GM19240 (cell line): Measurements from ENCODE around the gene TMEM74B.
"Not testable (repeated sequence)": the region's sequence is repeated elsewhere in the genome, so short reads cannot be mapped to it uniquely, and the experiment has no call there.

Experiments used
- DNase-seq: peaks from one replicate; pipeline ENCODE4 v3.0.0; 2011; ENCODE audit warnings: low spot score; ENCODE audit not compliant: insufficient read length

Gene TMEM74B

DNA sequence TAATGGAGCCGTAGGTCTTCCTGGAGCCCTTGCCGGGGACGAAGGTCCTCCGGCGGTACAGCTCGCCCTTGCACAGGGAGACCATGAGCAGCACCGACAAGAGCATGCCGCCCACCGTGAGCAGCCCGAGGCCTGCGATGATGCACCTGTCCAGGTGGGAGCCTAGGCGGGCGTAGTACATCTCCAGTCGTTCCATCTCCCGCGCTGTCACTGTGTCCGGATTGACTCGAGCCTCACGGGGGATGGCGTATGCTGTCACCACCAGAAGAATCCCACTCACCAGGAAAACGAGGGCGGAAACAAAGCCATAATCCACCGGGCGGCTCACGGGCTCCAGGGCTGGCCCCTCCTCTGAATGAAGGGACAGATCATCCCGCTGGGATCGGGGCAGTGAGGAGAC lies 3.8 kb downstream of the TMEM74B start:
- no peak for DNase-seq

- no peak for DNase-seq
Observed at GRCh38 chr20:1178623-1179022, 6.2 kb downstream of the TMEM74B start.

DNA sequence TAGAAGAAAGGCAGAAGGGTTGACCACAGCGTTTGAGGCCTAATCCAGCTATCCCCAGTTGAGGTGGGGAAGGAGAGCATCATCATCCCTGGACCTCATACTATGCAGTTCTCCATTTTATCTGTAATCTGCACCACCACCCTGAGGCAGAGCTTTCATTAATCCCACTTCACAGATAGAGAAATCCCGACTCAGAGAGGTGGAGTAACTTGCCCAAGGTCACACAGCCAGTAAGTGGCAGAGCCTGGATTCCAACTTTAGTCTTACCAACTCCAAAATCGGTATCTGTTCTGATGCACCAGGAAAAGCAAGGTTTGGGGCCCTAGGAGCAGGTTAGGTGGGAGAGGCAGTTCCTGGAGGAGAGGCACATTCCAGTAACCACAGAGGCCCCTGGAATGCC lies 6.7 kb downstream of the TMEM74B start:
- DNase-seq: no peak

- no peak for DNase-seq
Observed at GRCh38 chr20:1177680-1178079, 7.1 kb downstream of the TMEM74B start.

DNA sequence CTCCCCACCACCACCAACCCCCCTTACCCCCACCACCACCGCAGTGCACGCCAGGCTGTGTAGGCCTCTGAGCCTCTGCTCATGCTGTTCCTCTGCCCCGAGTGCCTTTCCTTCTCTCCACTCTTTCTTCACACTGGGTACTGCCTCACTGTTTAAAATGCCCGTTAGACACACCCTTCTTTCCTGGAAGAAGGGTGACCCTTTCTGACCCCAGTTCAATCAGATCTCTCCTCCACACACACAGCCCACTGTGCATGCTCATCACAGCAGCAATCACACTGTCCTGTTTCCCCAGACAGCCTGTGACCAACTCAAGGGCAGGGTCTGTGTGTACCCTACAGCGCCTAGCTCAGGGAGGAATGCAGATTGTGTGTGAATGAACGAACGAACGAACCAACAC lies 10.0 kb downstream of the TMEM74B start:
- DNase-seq: no peak

GRCh38 chr20:1173698-1174097 lies 11.1 kb downstream of the TMEM74B start:
- DNase-seq: no peak

GRCh38 chr20:1171461-1172093 lies 13.2 kb downstream of the TMEM74B start:
- DNase-seq: no peak

DNA sequence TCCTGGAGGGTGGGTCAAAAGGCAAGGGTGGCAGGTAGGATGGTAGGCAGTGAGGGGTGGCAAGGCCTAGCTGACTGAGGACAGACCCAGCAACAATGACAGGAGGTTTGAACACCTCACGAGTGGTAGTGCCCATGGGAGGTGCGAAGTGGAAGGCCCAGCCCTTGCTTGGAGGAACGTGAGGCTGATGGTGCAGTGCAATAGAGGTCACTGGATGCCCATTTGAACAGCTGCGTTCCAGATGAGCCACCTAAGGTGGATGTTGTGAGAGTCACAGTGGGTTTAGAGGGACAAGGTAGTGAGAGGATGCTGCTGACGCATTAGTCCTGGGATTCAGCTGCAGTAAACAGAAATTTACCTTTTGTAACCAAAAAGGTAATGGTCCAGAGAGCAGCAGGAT lies 15.6 kb downstream of the TMEM74B start:
- no peak for DNase-seq

DNA sequence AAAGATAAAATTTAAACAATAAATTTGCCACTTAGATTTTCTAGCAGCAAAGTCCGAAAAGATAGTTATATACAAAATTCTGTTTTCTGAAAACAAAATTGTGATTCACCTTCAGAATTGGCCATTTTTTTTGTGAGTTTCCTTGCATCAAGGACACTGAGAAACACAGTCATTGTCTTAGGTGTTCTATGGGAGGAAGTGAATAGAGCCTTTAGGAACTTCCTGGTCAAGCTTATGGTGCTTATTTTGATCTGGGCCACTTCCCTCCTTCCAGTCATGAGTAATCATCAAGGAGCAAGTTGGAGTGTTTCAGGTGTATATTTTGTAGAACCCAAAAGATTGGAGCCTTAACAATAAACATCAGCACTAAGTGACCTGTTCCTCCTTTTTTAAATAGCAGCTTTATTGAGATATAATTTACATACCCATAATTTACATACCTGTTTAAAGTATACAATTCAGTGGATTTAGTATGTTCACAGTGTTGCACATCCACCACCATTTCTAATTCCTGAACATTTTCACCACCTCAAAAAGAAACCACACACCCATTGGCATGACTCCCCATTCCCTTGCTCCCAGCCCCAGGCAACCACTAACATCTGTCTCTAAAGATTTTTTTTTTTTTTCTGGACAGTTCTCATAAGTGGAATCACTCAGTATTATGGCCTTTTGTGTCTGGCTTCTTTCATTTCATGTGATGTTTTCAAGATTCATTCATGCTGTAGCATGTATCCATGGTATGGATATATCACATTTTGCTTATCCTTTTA lies 17.6 kb downstream of the TMEM74B start:
- no peak for DNase-seq

DNA sequence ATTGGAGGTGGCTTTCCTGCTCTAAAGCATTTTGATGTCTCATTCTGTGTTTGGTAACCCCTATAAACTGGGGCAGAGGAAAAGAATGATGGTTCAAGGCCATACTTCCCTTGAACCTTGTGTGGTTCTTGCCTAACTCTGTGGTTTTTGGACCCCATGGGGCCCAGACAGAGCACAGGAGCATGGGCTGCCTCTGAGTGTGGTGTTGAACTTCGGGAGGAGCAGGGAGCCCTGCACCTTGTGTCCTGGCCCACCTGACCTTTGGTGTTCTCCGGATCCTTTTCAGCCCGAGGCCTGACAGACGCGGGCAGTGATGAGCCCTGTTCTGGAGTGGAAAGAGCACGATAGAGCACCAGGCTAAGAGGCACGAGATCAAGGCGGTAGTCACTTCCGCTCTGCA lies 18.8 kb downstream of the TMEM74B start:
- DNase-seq: no peak

DNA sequence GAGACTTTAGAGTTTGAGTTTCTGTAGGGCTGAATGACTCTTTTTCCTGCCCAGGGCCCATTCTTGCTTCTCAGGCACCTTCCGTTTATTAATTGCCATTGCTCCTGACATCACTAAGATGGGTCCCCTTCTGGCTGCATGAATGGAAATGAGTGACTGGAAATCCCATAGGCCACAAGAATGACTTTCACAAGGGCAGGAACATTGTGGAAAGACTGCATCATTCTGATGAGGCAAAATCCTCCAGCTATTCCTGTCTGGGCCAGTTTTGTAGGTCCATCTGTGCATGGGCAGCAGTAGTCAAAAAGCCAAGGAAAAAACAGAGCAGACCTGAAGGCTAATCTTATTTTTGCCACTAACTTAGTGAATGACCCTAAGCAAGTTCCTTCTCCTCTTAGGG lies 19.3 kb downstream of the TMEM74B start:
- DNase-seq: no peak

- DNase-seq: no peak
Observed at GRCh38 chr20:1164871-1165270, 19.9 kb downstream of the TMEM74B start.

GRCh38 chr20:1163653-1164052 lies 21.1 kb downstream of the TMEM74B start:
- DNase-seq: no peak

- no peak for DNase-seq
Observed at GRCh38 chr20:1163105-1163504, 21.7 kb downstream of the TMEM74B start.

GRCh38 chr20:1160991-1161390 lies 23.8 kb downstream of the TMEM74B start:
- DNase-seq: no peak

DNA sequence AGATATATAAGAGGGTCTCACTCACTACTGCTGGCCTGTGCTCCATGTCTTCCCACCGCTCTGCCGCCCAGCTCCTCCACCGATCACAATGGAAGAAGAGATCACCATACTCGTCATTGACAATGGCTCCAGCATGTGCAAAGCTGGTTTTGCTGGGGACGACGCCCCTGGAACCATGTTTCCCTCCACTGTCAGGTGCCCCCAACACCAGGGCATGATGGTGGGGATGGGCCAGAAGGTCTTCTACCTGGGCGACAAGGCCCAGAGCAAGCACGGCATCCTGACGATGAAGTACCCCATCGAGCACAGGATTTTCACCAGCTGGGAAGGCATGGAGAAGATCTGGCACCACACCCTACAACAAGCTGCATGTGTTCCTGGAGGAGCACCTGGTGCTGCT lies 24.3 kb downstream of the TMEM74B start:
- DNase-seq: no peak

DNA sequence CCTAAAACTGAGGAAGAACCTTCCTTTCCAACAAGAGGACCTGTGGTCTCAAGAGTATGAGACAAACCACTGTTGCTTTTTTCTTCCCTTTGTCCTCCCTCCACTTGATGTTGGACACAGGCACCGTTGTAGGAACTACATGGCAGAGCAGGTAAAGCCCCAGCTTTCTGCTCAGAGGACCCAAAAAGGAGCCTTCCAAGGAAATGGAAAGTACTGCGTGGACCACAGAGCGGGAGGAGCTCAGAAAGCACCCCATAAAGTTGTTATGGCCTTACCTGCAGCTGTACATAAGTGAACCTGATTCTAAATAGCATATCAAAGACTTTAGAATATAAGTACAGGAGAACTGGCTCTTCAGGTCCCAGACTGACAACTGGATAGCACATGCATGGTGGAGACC lies 29.4 kb downstream of the TMEM74B start:
- DNase-seq: no peak

DNA sequence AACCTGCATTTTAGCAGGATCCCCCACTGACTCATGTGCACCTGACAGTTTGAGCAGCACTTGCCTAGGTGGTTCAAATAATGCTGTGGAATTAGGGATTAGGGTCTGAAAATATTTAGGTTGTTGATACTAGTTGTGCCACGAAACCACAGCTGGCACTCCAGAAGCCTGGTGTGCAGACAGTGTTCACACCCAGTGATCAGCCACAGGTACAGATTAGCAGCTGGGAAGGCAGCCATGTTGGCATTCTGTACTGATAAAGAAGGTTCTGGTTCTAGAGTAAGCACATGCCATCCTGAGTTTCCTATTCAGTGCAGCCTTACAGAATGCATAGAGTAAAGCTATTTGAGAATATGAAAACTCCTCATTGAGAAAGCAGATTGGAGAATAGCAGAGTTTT lies 30.1 kb downstream of the TMEM74B start:
- DNase-seq: no peak

- DNase-seq: no peak
Observed at GRCh38 chr20:1154226-1154625, 30.6 kb downstream of the TMEM74B start.

DNA sequence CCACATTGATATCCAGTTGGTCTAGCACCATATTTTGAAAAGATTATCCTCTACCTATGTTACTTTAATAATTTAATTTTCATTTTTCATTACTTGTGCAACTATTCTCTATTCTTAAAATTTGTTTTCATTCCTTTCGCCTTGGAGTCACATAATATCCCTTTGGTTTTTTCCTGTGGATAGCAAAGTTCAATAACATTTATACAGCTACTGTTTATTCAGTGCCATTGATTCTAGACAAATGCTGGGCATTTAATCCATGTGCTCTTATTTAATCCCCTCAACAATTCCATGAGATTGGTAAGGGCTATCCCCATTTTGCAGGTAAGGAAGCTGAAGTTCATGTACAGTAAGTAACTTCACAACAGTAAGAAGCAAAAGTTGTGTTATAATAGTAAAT lies 33.8 kb downstream of the TMEM74B start:
- no peak for DNase-seq

GRCh38 chr20:1150218-1150617 lies 34.6 kb downstream of the TMEM74B start:
- no peak for DNase-seq

GRCh38 chr20:1149812-1150211 lies 35.0 kb downstream of the TMEM74B start:
- DNase-seq: not testable (repeated sequence)

DNA sequence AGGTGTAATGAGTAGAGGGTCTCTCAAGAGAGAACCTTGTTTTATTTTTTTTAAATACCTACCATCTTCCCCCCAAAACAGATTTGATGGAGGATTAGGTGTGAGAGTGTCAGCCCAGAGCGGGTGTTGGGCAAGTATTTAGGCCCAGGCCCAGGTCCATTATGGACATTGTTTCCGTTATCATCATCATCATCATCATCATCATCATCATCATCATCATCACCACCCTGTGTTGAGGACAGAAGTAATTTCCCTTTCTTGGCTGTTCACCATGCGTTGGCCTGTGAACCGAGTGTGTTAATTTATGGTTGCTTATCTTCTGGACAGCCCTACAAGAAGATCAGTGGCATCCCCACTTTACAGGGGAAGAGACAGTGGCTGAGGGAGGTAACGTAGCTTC lies 37.8 kb downstream of the TMEM74B start:
- no peak for DNase-seq
